Measurements from ENCODE around the gene OBSCN.

Gene OBSCN

DNA sequence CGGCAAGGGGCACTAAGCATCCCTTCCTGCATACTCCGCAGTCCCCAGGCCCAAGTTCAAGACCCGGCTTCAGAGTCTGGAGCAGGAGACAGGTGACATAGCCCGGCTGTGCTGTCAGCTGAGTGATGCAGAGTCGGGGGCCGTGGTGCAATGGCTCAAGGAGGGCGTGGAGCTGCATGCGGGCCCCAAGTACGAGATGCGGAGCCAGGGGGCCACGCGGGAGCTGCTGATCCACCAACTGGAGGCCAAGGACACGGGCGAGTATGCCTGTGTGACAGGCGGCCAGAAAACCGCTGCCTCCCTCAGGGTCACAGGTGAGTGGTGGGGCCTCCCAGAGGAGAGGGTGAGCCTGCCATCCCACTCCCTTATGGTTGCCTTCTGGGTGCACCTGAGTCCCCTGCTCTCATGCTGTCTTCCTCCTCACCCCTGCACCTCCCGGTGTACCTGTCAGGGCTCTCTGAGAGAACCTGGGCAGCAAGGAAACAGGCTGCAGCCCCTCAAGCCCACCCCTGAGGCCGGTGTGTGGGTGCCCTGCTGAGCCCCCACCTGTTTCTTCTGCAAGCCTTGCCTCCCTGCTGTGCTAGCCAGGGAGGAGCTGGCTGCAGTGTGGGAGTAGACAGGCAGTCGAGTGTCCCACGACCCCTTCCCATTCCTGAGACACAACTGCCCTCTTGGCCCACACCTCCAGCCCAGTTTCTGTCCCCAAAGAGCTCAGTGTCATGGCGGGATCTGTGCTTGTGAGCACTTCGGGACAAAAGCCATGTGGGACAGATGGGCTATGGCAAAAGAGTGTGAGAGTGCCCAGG is 99.6 kb downstream of the OBSCN start:
- no peak for DNase-seq (ENCODE audit: low read depth)

- DNase-seq (ENCODE audit: low read depth): no peak
These were observed 100.3 kb downstream of the OBSCN start for GRCh38 chr1:228308085-228308601.

- no peak for DNase-seq (ENCODE audit: low read depth)
These were observed 100.9 kb downstream of the OBSCN start for GRCh38 chr1:228308628-228309325.

DNA sequence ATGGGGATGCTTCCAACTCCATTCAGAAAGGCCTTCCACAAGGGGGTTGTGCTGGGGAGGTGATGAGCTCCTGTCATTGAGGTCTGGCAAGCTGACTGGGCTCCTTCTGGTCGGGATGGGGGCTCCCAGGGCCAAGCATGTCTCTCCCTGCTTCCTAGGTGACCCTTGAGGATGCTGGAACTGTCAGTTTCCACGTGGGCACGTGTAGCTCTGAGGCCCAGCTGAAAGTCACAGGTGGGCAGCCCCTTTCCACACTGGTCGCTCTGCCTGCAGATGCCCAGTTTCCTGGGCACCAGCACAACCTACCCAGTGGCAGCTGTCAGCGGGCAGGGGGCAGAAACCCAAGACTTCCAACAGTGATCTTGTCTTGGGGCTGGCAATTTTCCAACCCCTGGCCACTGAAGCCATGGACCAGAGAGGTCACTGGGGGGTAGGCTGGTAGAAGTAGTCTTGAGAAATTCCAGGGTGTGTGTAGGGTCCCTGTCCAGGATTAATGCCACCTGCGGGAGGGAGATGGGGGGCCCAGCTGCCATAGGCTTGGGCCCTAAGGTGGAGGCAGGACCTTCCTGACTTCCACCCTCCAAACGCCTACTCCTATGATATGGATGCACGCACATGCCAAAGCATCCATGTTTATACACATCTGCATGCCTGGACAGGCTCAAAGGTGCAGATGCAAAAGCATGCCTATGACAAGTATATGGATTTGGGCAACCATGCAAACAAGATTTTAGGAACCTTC is 101.7 kb downstream of the OBSCN start:
- no peak for DNase-seq (ENCODE audit: low read depth)

DNA sequence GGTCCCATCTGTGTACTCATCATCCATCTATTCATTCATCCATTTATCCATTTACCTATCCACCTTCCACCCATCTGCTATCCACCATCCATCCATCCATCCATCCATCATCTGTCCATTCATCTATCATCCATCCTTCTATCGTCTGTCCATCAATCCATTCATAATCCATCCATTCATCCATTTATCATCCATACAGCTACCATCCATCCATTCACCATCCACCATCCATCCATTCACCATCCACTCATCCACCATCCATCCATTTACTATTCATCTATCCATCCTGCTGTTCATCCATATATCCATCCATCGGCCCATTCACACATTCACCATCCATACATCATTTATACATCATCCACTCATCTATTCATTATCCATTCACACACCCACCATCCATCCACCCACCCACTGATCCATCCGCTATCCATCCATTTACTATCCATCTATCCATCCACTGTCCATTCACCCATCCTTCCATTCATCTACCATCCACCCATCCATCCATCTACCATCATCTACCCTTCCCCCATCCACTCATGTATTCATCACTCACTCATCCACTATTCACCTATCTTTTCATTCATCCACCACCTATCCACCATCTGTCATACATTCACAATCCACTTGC is 102.4 kb downstream of the OBSCN start:
- no peak for DNase-seq (ENCODE audit: low read depth)

DNA sequence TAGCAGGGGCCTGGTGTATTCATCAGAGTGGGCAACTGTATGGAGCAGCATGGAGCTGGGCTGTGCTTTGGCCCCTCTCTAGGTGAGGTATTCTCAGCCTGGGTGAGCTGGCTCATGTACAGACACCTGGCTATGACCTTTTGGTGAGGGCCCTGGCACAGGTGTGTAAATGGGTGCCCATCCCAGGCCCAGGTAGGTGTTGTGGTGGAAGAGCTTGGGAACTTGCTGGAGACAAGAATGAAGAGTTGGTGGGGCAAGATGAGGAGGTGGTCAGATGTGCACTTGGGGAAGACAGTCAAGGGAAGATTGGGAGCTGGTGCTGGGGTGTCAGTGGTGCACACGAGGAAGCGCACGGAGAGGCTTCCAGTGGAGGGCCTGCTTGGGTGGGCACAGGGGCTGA is 103.2 kb downstream of the OBSCN start:
- no peak for DNase-seq (ENCODE audit: low read depth)

GRCh38 chr1:228312136-228312764 is 104.4 kb downstream of the OBSCN start:
- no peak for DNase-seq (ENCODE audit: low read depth)

- no peak for DNase-seq (ENCODE audit: low read depth)
These were observed 105.9 kb downstream of the OBSCN start for GRCh38 chr1:228313536-228314277.

DNA sequence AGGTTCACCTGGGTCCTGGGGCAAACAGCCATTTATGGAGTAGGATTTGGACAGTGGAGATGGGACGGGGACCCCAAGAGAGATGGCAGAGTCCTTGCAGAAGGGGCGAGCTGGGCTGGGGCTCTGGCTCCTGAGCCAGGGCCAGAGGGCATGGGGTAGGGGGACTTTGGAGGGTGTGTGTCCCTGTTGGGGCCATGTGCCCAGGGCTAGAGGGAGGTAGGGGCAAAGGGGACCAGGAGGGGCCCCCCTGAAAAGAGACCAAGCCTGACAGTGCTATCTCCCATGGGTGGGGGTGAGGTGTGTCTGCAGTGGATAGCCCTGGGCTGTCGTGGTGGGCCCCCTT is 106.4 kb downstream of the OBSCN start:
- no peak for DNase-seq (ENCODE audit: low read depth)

DNA sequence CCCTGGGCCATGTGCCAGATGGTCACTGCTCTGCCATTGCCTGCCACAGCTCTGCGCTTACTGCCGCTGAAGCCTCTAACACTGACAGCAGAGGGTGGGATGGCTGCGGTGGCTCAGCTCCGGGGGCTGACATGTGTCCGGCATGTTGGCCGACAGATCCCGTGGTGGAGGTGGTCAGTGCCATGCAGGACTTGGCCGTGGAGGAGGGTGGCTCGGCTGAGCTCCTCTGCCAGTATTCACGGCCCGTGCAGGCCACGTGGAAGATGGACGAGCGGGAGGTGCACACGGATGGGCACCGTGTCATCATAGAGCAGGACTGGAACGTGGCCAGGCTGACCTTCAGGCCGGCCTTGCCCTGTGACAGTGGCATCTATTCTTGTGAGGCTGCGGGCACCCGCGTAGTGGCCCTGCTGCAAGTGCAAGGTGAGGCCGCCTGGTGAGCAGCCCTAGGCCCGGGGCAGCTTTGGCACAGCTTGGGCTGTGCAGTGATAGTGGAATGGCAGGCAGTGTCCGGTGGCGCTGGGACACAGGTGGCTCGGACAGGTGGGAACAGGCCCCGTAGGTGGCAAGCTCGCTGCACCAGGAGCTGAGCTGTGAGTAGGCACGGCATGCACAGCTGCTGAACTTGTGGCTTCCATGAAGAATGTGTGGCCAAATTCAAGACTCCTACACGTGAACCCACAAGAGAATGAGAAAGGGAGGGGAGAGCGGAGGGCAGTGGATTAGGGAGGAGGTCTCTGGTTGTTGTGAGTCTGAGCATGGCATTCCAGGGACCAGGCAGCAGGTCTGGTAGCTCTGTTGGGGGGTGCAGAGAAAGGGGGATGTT is 107.0 kb downstream of the OBSCN start:
- DNase-seq (ENCODE audit: low read depth): no peak

- DNase-seq (ENCODE audit: low read depth): no peak
These were observed 107.7 kb downstream of the OBSCN start for GRCh38 chr1:228315484-228315944.

DNA sequence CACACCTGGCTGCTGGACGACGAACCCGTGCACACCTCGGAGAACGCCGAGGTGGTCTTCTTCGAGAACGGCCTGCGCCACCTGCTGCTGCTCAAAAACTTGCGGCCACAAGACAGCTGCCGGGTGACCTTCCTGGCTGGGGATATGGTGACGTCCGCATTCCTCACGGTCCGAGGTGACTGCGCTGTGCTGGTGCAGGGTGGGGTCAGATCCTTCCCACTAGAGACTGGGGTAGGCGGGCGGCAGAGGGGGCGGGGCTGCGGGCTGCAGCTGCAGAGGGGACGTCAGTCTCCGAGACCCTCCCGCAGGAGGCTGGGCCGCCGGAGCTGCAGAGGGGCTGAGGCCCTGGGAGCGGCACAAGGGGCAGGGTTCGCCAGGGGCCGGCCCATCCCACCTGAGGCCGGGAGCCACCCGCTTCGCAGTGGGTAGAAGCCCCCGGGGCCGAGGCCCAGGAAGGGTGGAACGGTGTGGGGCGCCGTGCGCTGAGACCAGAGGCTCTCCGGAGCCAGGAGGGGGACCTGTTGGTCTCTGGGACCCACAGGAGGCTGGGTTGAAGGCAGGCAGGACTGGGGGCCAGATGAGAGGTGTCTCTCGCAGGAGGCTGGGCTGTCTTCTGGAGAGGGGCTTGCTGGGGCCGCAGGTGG is 108.2 kb downstream of the OBSCN start:
- DNase-seq (ENCODE audit: low read depth): no peak

DNA sequence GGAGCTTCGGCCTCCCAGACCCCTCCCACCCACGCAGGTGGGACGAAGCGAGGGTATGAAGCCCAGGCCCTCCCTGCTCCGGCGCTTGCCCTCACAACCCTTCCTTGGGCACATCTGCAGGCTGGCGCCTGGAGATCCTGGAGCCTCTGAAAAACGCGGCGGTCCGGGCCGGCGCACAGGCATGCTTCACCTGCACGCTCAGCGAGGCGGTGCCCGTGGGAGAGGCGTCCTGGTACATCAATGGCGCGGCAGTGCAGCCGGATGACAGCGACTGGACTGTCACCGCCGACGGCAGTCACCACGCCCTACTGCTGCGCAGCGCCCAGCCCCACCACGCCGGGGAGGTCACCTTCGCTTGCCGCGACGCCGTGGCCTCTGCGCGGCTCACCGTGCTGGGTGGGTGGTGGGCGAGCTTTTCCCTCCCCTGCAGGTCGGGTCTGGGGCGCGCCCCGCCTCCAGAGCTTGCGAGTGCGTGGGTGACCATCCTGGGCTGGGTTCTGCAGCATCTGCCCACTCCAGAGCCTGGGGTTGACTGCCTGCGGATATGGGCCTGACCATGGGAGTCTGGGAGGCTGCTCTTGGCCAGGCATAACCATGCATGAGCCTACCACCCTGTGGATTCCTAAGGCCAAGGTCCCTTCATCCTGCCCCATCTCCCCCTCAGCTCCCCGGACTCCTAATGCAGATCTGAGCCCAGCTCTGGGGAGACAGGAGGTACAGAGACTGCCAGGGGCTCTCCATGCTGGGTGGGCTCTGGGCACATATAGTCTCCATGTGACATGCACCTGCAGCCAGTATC is 108.9 kb downstream of the OBSCN start:
- DNase-seq (ENCODE audit: low read depth): no peak

- no peak for DNase-seq (ENCODE audit: low read depth)
These were observed 109.6 kb downstream of the OBSCN start for GRCh38 chr1:228317411-228317828.

DNA sequence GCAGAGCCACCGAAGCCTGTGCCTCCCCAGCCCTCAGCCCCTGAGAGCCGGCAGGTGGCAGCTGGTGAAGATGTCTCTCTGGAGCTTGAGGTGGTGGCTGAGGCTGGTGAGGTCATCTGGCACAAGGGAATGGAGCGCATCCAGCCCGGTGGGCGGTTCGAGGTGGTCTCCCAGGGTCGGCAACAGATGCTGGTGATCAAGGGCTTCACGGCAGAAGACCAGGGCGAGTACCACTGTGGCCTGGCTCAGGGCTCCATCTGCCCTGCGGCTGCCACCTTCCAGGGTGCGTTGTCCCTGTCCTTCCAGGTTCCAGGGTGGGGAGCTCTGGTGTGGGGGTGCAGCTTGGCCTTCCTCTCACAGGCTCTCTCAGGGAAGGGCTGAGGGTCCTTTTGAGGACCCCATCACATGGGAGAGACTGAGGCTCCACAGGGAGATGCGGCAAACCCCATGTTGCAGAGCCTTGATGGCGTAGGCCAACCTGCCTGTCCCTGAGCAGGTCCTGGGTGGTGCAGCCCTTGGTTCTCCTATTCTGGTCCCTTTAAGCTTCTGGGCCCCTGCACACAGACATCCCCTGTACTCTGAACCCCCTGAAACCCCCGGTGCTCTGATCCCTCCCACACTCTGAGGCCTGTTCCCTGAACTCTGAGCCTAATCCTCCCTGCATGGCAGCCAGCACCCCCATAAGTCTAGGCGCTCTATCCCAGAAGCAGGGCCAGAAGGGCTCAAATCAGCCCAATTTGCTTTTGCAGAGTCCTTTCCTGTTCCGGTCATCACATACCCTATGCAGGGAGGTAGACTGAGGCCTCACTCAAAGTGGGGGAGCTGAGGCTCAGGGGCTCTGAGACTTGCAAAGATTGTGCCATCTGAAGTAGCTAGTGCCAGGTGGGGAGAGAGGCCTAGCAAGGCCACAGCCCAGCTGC is 110.3 kb downstream of the OBSCN start:
- DNase-seq (ENCODE audit: low read depth): no peak

DNA sequence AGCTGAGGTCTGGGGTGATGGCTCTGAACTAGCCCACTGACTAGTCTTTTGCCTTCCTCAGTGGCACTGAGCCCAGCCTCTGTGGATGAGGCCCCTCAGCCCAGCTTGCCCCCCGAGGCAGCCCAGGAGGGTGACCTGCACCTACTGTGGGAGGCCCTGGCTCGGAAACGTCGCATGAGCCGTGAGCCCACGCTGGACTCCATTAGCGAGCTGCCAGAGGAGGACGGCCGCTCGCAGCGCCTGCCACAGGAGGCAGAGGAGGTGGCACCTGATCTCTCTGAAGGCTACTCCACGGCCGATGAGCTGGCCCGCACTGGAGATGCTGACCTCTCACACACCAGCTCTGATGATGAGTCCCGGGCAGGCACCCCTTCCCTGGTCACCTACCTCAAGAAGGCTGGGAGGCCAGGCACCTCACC is 111.0 kb downstream of the OBSCN start:
- no peak for DNase-seq (ENCODE audit: low read depth)

GRCh38 chr1:228319352-228320088 is 111.7 kb downstream of the OBSCN start:
- no peak for DNase-seq (ENCODE audit: low read depth)
